Activated naive CD8-positive, alpha-beta T cell (primary cell): Measurements from ENCODE around the gene C1orf198.
"Not testable (repeated sequence)": the region's sequence is repeated elsewhere in the genome, so short reads cannot be mapped to it uniquely, and the experiment has no call there.

Experiments
- H3K27ac Mint-ChIP-seq: one replicate; pipeline ENCODE4 v1.8.0; 2021; ENCODE audit warnings: mixed read lengths
- H3K27me3 Mint-ChIP-seq: one replicate; pipeline ENCODE4 v1.8.0; 2021; ENCODE audit warnings: mixed read lengths
- H3K36me3 Mint-ChIP-seq: one replicate; pipeline ENCODE4 v1.8.0; 2021; ENCODE audit warnings: mixed read lengths
- H3K4me1 Mint-ChIP-seq: one replicate; pipeline ENCODE4 v1.8.0; 2021; ENCODE audit warnings: low read depth, mixed read lengths
- H3K4me3 Mint-ChIP-seq: one replicate; pipeline ENCODE4 v1.8.0; 2021; ENCODE audit warnings: mild to moderate bottlenecking, mixed read lengths
- H3K9me3 Mint-ChIP-seq: one replicate; pipeline ENCODE4 v1.8.0; 2021; ENCODE audit warnings: low read depth, mixed read lengths

C1orf198 gene

DNA sequence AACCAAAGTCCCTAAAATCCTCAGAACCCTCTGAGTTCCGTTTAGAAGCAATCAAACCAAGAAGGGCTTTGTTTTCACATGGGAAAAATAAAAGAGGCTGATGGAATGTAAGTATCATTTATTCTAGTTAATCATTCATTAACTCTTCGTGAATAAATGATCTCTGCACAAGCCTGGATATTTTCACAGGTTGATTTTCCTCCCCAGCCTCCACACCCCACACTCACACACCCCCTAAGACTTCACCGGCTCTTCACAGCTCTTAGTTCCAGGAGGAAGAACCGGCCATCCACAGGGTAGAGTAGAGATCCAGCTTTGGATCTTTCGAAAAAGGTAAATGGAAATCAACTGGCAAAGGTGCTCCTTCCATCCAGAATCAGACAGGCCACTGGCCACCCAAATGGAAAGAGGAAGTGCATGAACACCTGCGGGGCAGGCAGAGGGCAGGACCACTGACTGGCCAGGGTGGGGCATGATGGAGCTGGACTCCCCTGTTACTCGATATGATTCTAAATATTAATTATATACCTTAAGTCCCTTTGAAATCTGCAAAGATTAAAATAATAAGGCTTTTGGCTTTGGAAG is 10.0 kb downstream of the C1orf198 start:
- peaks cover 3% of the 10 kb centered on the region for H3K4me1 Mint-ChIP-seq
- peaks cover 17% of the 10 kb centered on the region for H3K36me3 Mint-ChIP-seq
- no peaks in the 10 kb centered on the region for H3K27me3 Mint-ChIP-seq
- H3K27ac Mint-ChIP-seq: no peak overlapping the region
- H3K9me3 Mint-ChIP-seq: no peaks in the 10 kb centered on the region
- no peak overlapping the region for H3K4me3 Mint-ChIP-seq

DNA sequence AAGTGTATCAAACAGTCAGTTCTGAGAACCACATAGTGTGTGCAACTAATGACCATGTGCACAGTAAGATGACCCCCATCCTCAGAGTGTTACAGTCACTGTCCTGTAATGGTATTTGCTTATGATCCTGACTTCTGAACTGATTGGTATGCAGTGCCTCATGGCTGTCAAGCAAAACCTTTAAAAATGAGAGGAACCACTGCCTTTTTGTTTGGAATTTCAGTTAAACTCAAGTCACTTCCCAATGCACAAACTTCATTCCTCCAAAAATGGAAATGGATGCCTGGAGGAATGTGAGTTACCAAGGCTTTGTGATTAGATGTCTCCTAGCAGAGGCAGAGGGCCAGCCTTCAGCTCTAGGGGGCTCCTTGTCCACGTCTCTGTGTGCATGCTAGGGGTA is 10.5 kb downstream of the C1orf198 start:
- Mint-ChIP-seq H3K4me3 (no peak overlapping the region), H3K27ac (no peak overlapping the region), H3K36me3 (peaks cover 22% of the 10 kb centered on the region), H3K4me1 (no peaks in the 10 kb centered on the region), H3K9me3 (no peaks in the 10 kb centered on the region), H3K27me3 (no peaks in the 10 kb centered on the region)

DNA sequence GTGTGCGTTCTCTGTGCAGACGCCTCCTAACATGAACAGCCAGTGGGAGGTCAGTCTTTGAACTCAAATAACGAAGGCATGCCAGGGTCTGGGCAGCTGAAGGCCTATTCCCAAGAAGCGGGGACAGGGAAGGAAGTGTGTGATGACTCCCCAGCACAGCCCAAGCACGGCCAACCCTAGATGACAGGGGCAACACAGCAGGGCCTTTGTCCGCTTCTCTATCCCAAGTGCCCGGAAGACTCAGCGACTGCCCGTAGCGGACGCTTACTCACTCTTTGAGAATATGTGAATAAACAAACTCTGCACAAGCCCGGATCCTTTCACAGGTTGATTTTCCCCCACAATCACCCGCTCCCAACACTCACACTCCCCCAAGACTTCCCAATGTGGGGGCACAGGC is 11.2 kb downstream of the C1orf198 start:
- Mint-ChIP-seq H3K9me3 (no peaks in the 10 kb centered on the region), H3K4me1 (no peaks in the 10 kb centered on the region), H3K4me3 (no peak overlapping the region), H3K27ac (no peak overlapping the region), H3K27me3 (no peaks in the 10 kb centered on the region), H3K36me3 (peaks cover 24% of the 10 kb centered on the region)

DNA sequence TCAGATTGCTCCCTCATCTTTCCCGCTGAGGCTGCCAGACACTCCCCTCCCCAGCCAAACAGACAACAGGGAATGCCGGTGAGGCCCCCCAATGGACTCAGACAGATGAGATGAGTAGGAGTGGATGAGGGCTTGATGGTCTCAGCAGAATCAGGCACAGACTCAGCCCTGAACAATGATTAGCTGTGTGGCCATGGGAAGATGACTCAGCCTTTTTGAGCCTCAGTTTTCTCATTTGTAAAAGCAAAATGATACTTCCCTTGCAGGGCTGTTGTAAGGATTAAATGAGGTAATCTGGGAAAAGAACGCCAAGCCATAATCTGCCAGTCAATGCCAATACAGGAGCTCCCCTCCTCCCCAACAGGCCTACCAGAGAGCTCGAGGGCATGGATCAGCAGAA is 12.4 kb downstream of the C1orf198 start:
- H3K4me3 Mint-ChIP-seq: no peak overlapping the region
- no peak overlapping the region for H3K27ac Mint-ChIP-seq
- peaks cover 24% of the 10 kb centered on the region for H3K36me3 Mint-ChIP-seq
- no peaks in the 10 kb centered on the region for H3K27me3 Mint-ChIP-seq
- H3K9me3 Mint-ChIP-seq: no peaks in the 10 kb centered on the region
- H3K4me1 Mint-ChIP-seq: no peaks in the 10 kb centered on the region

DNA sequence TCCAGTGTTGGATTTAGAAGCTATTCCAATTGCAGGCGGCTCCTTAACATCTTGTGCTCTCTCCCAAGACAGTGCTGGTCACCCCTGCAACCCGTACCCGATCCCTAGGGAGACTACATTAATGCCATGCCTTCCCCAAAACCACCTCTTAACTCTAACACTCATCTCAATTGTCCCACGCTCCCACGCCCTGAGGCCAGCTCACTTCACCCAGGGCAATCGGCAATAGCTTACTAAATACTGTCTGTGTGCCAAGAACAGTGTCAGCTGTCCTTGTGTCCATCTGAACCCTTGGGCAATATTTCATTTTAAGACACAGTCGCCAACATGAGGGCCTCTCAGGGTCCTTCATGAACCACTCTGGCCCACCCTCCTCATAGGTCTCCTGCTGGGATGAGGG is 13.9 kb downstream of the C1orf198 start:
- no peaks in the 10 kb centered on the region for H3K27me3 Mint-ChIP-seq
- no peaks in the 10 kb centered on the region for H3K9me3 Mint-ChIP-seq
- no peak overlapping the region for H3K4me3 Mint-ChIP-seq
- H3K27ac Mint-ChIP-seq: no peak overlapping the region
- peaks cover 20% of the 10 kb centered on the region for H3K36me3 Mint-ChIP-seq
- H3K4me1 Mint-ChIP-seq: no peaks in the 10 kb centered on the region

DNA sequence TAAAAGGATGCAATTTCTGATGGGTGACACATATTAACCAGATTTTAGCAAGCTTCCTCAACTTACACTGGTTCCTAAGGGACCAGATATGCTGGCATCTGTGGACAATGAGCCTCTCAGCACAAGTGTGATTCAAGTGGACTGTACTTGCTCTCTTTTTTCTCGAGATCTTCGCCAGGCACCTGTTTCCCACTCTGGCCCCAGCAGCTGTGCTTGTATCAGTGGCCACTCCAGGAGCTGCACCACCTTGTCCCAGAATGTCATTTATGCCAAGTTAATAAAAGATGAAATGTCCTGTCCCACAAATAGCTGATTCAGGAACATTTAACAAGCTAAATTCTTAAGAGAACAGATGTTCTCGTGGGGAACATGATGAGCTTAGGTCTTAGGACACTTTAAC is 14.6 kb downstream of the C1orf198 start:
- Mint-ChIP-seq H3K36me3 (peaks cover 20% of the 10 kb centered on the region), H3K4me1 (no peaks in the 10 kb centered on the region), H3K4me3 (no peak overlapping the region), H3K27me3 (no peaks in the 10 kb centered on the region), H3K27ac (no peak overlapping the region), H3K9me3 (no peaks in the 10 kb centered on the region)

DNA sequence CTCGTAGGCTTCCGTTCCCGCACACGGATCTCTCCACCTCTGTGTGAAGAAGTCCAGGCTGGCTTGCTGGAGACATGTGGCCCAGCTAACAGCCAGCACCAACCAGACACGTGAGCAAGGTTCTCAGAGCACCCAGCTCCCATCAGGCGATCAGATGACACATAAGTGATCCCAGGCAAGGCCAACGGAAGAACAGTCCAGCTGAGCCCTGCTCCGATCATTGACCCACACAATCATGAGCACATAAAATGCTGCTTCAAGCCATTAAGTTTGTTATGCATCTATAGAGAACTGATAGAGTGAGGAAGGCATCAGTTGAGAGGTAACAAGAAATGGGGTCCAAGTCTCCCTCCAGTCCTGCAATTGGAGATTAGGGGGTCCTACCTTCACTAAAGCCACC is 15.4 kb downstream of the C1orf198 start:
- Mint-ChIP-seq H3K4me3 (no peak overlapping the region), H3K4me1 (no peaks in the 10 kb centered on the region), H3K9me3 (no peaks in the 10 kb centered on the region), H3K36me3 (peaks cover 20% of the 10 kb centered on the region), H3K27ac (no peak overlapping the region), H3K27me3 (no peaks in the 10 kb centered on the region)

DNA sequence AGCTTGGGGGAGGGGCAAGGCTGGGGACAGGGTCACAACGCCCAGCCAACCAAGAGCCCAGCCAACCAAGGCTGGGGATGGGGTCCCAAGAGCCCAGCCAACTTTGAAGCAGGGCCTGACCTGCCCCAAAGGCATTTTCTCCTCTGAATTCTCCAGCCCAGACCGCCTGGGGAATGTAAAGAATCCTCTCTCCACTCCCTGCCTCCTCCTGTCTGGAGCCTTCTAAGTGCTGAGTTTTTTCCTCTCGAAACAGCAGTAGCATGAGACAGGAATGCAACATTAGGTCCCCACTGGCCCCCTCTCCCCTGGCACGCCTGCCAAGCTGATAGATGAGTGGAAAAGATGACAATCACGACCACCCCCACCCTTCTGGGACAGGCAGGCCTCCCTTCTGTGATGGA is 17.0 kb downstream of the C1orf198 start:
- H3K36me3 Mint-ChIP-seq: peaks cover 18% of the 10 kb centered on the region
- H3K4me3 Mint-ChIP-seq: no peak overlapping the region
- no peaks in the 10 kb centered on the region for H3K9me3 Mint-ChIP-seq

DNA sequence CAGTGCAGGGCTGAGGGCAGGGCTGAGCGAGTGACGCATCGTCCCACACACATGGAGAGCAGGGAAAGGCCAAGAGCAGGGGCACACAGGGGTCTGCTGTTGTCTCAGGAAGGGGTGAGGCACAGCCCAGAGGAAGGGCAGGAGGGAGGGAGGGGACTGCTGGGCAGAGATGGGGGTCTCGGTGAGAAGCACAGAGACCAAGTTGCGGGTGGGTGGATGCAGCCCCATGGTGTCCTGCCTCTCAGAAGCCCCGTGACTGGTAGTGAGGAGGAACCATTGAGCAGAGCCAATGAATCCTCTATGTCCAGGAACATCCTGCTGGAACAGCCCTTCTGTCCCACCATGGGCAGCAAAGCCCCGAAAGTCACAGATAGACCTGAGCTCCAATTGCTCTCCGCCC is 17.8 kb downstream of the C1orf198 start:
- Mint-ChIP-seq H3K4me3 (no peak overlapping the region), H3K27ac (no peak overlapping the region), H3K36me3 (peaks cover 16% of the 10 kb centered on the region), H3K4me1 (no peaks in the 10 kb centered on the region), H3K9me3 (no peaks in the 10 kb centered on the region), H3K27me3 (no peaks in the 10 kb centered on the region)

More for the DNA sequence above, 17.0 kb downstream of the C1orf198 start:
- Mint-ChIP-seq H3K27ac (no peak overlapping the region), H3K4me1 (no peaks in the 10 kb centered on the region), H3K27me3 (no peaks in the 10 kb centered on the region)

DNA sequence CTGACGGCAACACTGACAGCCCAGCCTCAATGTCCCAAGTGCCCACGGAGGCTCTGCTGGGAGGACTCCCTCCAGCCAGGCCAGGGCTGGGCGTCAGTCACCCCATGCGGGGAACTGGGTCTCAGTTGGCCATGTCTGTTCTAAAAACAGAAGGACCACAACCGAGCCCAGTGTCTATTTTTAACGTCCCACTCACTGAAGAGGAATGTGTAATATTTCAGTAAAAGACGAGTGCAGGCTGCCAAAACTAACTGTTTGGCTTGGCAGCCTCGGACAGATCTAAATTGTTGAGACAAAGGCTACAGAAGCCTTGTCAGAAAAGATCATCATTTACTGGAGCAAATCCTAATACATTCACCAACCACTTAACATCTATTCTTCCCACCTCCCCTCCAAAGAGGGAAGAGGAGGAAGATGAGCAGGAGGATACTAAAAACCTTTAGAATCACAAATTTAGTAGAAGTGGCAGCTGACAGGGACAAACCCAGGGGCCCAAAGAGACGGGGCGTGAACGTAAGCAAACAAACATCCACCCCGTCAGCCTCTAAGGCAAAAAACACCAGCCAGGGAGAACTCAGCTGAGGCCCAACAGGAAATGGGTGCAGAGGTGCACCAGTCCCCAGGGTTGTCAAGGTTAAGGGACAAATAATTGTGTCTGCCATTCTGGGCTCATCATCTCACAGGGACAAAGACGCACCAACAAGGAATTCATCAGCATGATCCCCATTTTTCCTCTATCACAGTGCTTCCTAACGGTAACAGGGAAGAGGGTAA is 18.7 kb downstream of the C1orf198 start:
- Mint-ChIP-seq H3K9me3 (no peaks in the 10 kb centered on the region), H3K4me3 (no peak overlapping the region), H3K27me3 (no peaks in the 10 kb centered on the region), H3K4me1 (no peaks in the 10 kb centered on the region), H3K36me3 (peaks cover 9% of the 10 kb centered on the region), H3K27ac (no peak overlapping the region)

DNA sequence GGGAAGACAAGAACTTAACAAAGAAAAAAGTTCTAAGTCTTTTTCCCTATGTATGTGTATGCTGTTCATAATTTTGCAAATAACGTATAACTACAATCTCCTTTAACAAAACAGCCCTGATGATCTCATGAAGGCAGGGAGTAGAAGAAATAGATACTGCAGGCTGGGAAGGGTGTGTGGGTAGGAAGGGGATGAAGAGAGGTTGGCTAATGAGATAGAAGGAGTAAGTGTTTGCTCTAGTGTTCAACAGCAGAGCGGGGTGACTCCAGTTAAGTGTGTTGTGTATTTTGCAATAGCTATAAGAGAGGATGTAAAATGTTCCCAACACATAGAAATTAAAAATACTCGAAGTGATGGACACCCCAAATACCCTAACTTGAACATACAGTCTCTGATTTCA is 20.1 kb downstream of the C1orf198 start:
- H3K4me1 Mint-ChIP-seq: no peaks in the 10 kb centered on the region
- H3K27ac Mint-ChIP-seq: no peak overlapping the region
- no peaks in the 10 kb centered on the region for H3K9me3 Mint-ChIP-seq
- no peak overlapping the region for H3K4me3 Mint-ChIP-seq
- no peaks in the 10 kb centered on the region for H3K27me3 Mint-ChIP-seq
- peaks cover 15% of the 10 kb centered on the region for H3K36me3 Mint-ChIP-seq

DNA sequence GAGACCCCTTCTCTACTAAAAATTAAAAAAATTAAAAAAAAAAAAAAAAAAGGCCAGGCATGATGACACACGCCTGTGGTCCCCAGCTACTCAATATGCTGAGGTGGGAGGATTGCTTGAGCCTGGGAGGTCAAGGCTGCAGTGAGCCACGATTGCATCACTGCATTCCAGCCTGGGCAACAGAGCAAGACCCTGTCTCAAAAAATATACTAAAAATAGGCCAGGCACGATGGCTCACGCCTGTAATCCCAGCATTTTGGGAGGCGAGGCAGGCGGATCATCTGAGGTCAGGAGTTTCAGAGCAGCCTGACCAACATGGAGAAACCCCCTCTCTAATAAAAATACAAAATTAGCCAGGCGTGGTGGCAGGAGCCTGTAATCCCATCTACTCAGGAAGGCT is 23.1 kb downstream of the C1orf198 start:
- not testable (repeated sequence) for H3K9me3 Mint-ChIP-seq, H3K27me3 Mint-ChIP-seq, H3K4me3 Mint-ChIP-seq, H3K27ac Mint-ChIP-seq, H3K4me1 Mint-ChIP-seq
- peaks cover 18% of the 10 kb centered on the region for H3K36me3 Mint-ChIP-seq

DNA sequence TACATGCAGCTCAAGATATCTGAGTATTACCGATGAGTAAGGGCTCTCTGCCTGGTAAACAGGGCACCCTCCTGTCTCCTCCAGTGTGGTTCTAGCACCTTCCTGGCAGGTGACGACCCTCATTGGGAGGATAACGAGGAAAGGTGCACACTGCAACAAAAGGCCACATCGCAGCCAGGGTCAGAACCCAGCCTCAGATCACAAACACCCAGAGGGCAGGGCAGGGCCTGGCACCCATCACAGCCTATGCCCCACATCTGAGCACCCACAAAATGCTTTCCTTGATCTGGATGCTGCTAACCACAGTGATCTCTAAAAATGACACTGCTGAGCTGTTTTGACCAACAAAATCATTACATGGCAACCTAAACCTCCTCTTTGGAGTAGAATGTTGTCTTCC is 23.8 kb downstream of the C1orf198 start:
- no peaks in the 10 kb centered on the region for H3K27me3 Mint-ChIP-seq
- no peak overlapping the region for H3K4me3 Mint-ChIP-seq
- no peaks in the 10 kb centered on the region for H3K4me1 Mint-ChIP-seq
- no peak overlapping the region for H3K27ac Mint-ChIP-seq
- H3K9me3 Mint-ChIP-seq: no peaks in the 10 kb centered on the region
- H3K36me3 Mint-ChIP-seq: peaks cover 24% of the 10 kb centered on the region

DNA sequence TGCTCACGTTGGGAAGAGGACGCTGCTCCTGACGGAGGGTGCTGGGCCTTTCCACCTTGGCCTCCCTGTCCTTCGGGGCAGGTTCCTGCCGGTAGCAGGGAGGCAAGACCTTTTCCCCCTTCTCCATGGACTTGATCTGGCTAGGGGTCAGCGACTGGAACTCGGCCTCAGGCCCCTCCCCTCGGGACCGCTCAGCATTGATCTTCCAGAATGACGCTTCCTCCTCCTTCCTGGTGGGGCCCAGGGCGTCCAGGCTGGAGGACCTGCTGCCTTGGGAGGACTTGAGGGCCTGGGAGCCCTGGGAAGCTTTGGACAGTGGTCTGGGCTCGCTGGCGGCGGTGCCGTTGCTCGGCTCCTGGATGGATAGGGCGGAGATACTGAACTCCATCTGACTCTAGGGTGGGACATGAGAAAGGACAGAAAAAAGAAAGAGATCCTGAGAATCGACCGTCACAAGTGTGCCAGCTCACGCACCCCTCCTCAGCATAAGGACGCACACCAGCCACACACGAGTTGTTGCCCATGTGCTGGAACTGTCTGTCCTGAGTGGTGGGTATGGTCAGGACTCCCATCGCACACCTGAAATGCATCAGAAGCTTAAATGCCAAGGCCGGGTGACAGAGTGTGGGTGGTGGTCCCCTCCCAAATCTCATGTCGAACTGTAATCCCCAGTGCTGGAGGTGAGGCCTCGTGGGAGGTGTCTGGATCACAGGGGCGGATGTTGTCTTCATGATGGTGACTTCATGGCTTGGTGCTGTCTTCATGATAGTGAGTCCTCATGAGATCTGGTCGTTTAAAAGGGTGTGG is 24.6 kb downstream of the C1orf198 start:
- Mint-ChIP-seq H3K27me3 (no peaks in the 10 kb centered on the region), H3K4me1 (no peaks in the 10 kb centered on the region), H3K27ac (no peak overlapping the region), H3K4me3 (no peak overlapping the region), H3K36me3 (peaks cover 30% of the 10 kb centered on the region), H3K9me3 (no peaks in the 10 kb centered on the region)

DNA sequence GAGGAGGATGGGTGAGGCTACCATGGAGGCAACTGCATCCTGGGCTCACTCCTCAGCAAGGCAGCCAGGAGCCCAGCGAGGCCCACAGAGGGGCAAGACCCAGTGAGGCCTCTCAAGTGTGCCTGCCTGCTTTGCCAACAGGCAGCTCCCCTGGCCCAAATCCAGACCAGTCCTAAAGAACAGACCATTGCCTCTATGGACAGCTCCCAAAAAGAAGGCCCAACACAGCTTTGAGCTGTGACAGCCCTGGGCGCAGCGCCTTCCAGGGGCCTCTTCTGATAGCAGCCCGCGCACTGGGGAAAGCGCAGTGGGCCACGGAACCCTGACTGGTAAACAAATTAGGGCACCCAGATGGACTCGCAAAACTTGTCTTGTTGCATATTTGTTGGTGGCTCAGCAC is 25.5 kb downstream of the C1orf198 start:
- no peaks in the 10 kb centered on the region for H3K27me3 Mint-ChIP-seq
- no peak overlapping the region for H3K4me3 Mint-ChIP-seq
- H3K4me1 Mint-ChIP-seq: no peaks in the 10 kb centered on the region
- H3K36me3 Mint-ChIP-seq: peaks cover 33% of the 10 kb centered on the region
- no peak overlapping the region for H3K27ac Mint-ChIP-seq
- no peaks in the 10 kb centered on the region for H3K9me3 Mint-ChIP-seq
